Calu3 (cell line): ENCODE results near the gene ZNF565. TPM values are rescaled to one million over a fixed set of nuclear protein-coding genes. Genes with fewer than 3 reads are reported as not detected.

Experiments
- BruUV-seq: library from RNA; stranded (reverse); fragments of 400-500 nt; replicated peaks from 2 replicates; lab custom pipeline; 2021; lab: Mats Ljungman, UMichigan
- CTCF ChIA-PET: fragments of 300-600 bp; sonication (Branson Sonifier 250); formaldehyde crosslinking; loops from one replicate; lab custom pipeline; 2022; ENCODE audit warnings: antibody characterized with exemption; lab: Charles Lee
- DNase-seq: peaks from one replicate; pipeline ENCODE4 v3.0.0; 2022
- H3K27ac Mint-ChIP-seq: one replicate; pipeline ENCODE4 v1.8.0; 2022; ENCODE audit warnings: mixed read lengths; ENCODE audit not compliant: unreplicated experiment
- H3K27me3 Mint-ChIP-seq: one replicate; pipeline ENCODE4 v1.8.0; 2022; ENCODE audit warnings: mixed read lengths; ENCODE audit not compliant: unreplicated experiment
- H3K36me3 Mint-ChIP-seq: one replicate; pipeline ENCODE4 v1.8.0; 2022; ENCODE audit warnings: mild to moderate bottlenecking, moderate library complexity, mixed read lengths; ENCODE audit not compliant: insufficient read depth, unreplicated experiment
- H3K4me1 Mint-ChIP-seq: one replicate; pipeline ENCODE4 v1.8.0; 2022; ENCODE audit warnings: mild to moderate bottlenecking, low read depth, mixed read lengths; ENCODE audit not compliant: unreplicated experiment
- H3K4me3 Mint-ChIP-seq: one replicate; pipeline ENCODE4 v1.8.0; 2022; ENCODE audit warnings: mild to moderate bottlenecking, low read depth, moderate library complexity, mixed read lengths; ENCODE audit not compliant: unreplicated experiment
- H3K9me3 Mint-ChIP-seq: one replicate; pipeline ENCODE4 v1.8.0; 2022; ENCODE audit warnings: low read depth, mixed read lengths; ENCODE audit not compliant: unreplicated experiment
- CTCF ChIP-seq: fragments of 200-600 bp; IDR thresholded peaks from one replicate; pipeline ENCODE4 v1.8.0; 2022; ENCODE audit warnings: antibody characterized with exemption; ENCODE audit not compliant: unreplicated experiment
- intact Hi-C: fragments of 100-400 bp; cut with micrococcal nuclease; formaldehyde crosslinking; loops from one replicate; pipeline ENCODE4 v1.10.0; 2022; ENCODE audit not compliant: unreplicated experiment
- total RNA-seq: library from RNA; stranded (reverse); gene quantifications from 2 replicates; pipeline ENCODE4 v1.2.3, GENCODE V29; 2022

Gene ZNF565
- total RNA-seq, 1 experiment from 2014 or later: 6.3 TPM

GRCh38 chr19:36150586-36150985 lies 63.9 kb downstream of the ZNF565 start:
- Mint-ChIP-seq H3K27ac (no peak overlapping the region), H3K27me3 (no peaks in the 10 kb centered on the region), H3K9me3 (no peaks in the 10 kb centered on the region), H3K4me1 (no peaks in the 10 kb centered on the region), H3K36me3 (peaks cover 69% of the 10 kb centered on the region), H3K4me3 (no peak overlapping the region)
- CTCF ChIA-PET: no interaction called here
- no peak for TF ChIP-seq CTCF
- BruUV-seq: no TSS peak
- intact Hi-C loops: no loop called here
- DNase-seq: no peak

- peaks cover 70% of the 10 kb centered on the region for H3K36me3 Mint-ChIP-seq
- intact Hi-C loops: no loop called here
- CTCF ChIA-PET: no interaction called here
- TSS peak; percentile 72 for BruUV-seq
- H3K27me3 Mint-ChIP-seq: no peaks in the 10 kb centered on the region
- no peak for TF ChIP-seq CTCF
- H3K4me1 Mint-ChIP-seq: no peaks in the 10 kb centered on the region
- H3K9me3 Mint-ChIP-seq: no peaks in the 10 kb centered on the region
- no peak for DNase-seq
- H3K27ac Mint-ChIP-seq: no peak overlapping the region
- no peak overlapping the region for H3K4me3 Mint-ChIP-seq
These were observed 64.6 kb downstream of the ZNF565 start for GRCh38 chr19:36149673-36150406.

GRCh38 chr19:36144624-36145023 lies 69.8 kb downstream of the ZNF565 start:
- H3K36me3 Mint-ChIP-seq: peaks cover 97% of the 10 kb centered on the region
- DNase-seq: no peak
- CTCF ChIA-PET: no interaction called here
- BruUV-seq: no TSS peak
- intact Hi-C loops: no loop called here
- no peaks in the 10 kb centered on the region for H3K27me3 Mint-ChIP-seq
- peaks cover 3% of the 10 kb centered on the region for H3K9me3 Mint-ChIP-seq
- no peak overlapping the region for H3K4me3 Mint-ChIP-seq
- TF ChIP-seq CTCF: no peak
- peaks cover 12% of the 10 kb centered on the region for H3K4me1 Mint-ChIP-seq
- no peak overlapping the region for H3K27ac Mint-ChIP-seq

DNA sequence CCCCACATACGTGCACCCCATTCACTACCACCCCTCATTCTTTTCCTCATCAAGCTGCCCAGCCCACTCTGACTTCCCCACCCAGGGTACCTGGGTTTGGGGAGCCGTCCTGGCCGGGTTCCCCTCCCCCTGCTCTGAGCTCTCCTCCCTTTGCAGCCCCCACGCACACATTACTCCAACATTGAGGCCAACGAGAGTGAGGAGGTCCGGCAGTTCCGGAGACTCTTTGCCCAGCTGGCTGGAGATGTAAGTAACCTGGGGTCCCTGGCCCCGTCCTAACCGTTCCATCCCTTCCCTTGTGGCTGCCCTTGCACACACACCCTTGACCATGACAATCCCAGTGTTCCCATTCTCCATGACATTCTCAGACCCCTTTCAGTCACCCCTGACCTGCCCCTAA lies 72.0 kb downstream of the ZNF565 start:
- Mint-ChIP-seq H3K9me3 (peaks cover 3% of the 10 kb centered on the region), H3K4me3 (peak overlapping the region; percentile 95), H3K27me3 (no peaks in the 10 kb centered on the region), H3K4me1 (peaks cover 12% of the 10 kb centered on the region), H3K36me3 (peaks cover 83% of the 10 kb centered on the region), H3K27ac (peak overlapping the region; percentile 61)
- DNase-seq: no peak
- no TSS peak for BruUV-seq
- CTCF ChIA-PET: no interaction called here
- TF ChIP-seq CTCF: no peak
- intact Hi-C loops: no loop called here
